Inferior parietal cortex (tissue), 1 donor: Measurements from ENCODE around the gene CYB5R2.
"Not testable (repeated sequence)": the region's sequence is repeated elsewhere in the genome, so short reads cannot be mapped to it uniquely, and the experiment has no call there.

Source experiments
- DNase-seq: peaks from one replicate; pipeline ENCODE4 v3.0.0-alpha.2; 2016; ENCODE audit errors: extremely low spot score

The CYB5R2 gene

DNA sequence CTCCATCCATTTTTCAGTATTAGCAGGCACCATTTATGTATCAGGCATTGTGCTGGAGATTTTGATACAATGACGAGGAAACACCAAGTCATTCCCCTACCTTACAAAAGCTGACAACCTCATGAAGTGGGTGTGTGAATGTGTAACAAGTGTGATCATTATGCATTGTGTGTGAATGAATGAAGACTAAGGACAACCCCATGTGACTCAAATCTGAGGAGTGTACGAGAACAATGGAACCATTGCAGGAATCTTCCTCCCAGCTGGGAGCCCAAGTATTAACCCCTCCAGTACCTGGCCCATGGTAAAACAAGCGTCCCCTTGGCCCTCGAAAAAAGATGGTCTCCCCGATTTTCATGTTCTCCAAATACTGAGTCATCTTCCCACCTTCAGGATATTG lies 4.4 kb downstream of the CYB5R2 start:
- peak; percentile 80 for DNase-seq

DNA sequence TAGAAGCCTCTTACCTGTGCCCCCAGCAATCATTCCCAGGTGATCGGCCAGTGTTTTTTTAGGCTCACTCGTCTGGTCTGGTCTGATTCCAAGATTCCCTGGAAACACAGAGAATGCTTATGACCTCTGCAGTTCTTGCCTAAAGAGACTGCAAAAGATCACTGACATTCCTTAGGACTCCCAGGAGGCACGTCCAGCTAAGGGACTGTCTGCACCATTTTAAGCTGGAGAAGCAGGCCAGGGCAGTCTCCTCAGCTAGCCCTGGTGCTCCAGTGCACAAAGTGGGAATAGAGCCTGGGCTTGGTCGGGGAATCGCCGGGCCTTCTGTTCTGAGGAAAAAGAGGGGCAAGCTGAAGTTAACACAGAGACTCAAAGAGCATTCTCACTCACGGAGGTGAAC lies 4.8 kb downstream of the CYB5R2 start:
- no peak for DNase-seq

DNA sequence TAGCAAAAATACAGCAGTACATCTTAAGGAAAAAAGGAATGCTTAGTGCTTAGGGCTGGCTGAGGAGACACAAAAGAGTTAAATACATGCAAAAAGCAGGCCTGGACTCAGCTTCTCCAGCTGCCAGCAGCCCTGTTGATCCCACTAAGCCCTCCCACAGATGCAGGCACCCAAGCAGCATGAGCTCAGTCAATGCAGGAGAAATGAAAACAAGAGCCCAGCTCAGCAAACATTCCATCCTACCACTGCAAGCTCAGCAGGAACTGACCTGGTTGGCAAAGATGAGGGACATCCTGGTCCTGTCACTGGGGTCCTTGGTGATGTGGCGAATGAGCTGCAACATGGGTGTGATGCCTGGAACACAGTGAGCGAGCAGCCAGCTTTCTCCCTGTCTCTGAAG lies 5.8 kb downstream of the CYB5R2 start:
- DNase-seq: no peak

DNA sequence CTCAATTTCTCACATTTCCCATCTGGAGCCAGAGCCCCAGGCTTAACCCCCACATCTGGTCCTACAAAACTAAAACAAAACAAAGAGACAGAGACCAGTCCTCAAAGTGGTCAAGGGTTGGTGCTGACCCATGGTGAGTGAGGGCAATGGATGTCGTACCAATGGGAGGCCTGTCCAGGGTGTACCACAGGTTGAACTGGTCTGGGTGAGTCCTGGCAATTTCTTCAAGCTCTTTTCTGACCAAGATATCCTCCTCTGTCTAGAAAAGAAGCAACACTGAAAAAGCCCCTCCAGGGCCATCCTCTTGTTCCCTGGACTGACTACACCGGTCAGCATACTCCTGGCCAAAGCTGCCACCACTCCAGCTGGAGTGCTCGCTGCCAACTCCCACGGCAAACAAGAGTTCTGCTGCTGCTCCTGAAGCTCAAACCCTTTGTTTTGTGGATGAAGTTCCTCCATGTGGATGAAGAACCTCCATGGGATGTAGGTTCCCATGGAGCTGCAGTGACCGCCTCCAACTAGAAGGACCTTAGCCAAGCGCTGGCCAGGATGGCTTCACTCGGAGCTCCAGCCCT lies 6.9 kb downstream of the CYB5R2 start:
- no peak for DNase-seq

DNA sequence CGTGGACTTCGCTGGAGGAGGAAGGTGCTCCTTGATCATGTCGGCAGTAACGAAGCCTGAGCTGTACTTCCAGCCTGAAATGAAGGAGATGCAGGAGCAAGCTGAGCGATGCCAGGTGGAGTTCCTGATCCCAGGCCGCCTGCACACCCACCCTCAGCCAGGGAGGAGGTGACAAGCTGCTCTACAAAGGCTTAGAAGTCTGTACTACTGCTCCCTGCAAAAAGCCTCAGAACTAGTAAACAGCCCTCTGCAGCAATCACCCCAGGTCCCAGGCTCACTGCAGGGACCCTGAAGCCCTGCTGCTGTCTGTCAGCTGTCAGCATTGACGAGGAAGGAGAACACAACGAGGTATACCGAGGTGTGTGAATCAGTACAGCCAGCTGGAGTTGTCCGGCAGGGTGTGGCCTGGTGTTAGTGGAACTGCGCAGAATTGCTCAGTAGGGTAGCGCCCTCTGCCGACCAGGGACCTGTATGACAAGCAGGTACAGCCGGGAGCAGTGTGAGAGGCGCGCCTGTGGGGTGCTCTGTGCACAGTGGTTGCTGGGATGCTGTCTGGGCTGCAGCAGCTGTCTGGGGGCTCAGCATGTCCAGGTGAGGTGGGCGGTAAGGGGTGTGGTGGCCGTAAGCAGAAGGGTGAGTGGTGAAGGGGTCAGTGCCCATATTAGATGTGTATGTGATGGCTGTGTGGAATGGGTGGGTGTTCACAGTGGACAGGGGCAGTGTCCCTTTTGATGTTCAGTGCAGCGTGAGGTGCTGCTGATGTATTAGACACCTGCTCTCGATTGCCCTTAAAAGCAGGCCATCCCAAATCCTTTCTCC lies 7.6 kb downstream of the CYB5R2 start:
- DNase-seq: peak; percentile 61

DNA sequence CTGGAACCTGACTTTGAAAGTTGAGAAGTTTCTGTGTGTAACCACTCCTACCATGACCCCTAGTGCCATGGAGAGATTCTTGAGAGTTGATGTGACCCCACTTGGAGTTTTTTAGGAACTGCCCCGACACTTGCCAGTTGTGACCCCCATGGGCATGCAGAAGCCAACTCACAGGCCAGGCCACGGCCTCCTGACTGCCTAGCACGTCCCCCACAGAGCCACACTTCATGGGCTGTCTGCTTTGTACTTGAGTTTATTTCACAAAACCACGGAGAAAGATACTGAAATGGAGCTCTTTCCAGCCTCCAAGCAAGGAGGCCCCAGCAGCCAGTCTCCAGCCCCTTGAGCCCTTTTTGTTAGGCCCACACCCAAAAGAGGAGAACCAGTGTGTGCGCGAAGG lies 8.4 kb downstream of the CYB5R2 start:
- no peak for DNase-seq

DNA sequence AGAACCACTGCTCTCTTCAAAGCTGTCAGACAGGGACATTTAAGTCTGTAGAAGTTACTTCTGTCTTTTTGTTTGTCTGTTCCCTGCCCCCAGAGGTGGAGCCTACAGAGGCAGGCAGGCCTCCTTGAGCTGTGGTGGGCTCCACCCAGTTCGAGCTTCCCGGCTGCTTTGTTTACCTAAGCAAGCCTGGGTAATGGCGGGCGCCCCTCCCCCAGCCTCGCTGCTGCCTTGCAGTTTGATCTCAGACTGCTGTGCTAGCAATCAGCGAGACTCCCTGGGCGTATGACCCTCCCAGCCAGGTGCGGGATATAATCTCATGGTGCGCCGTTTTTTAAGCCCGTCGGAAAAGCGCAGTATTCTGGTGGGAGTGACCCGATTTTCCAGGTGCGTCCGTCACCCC lies 9.8 kb downstream of the CYB5R2 start:
- not testable (repeated sequence) for DNase-seq

DNA sequence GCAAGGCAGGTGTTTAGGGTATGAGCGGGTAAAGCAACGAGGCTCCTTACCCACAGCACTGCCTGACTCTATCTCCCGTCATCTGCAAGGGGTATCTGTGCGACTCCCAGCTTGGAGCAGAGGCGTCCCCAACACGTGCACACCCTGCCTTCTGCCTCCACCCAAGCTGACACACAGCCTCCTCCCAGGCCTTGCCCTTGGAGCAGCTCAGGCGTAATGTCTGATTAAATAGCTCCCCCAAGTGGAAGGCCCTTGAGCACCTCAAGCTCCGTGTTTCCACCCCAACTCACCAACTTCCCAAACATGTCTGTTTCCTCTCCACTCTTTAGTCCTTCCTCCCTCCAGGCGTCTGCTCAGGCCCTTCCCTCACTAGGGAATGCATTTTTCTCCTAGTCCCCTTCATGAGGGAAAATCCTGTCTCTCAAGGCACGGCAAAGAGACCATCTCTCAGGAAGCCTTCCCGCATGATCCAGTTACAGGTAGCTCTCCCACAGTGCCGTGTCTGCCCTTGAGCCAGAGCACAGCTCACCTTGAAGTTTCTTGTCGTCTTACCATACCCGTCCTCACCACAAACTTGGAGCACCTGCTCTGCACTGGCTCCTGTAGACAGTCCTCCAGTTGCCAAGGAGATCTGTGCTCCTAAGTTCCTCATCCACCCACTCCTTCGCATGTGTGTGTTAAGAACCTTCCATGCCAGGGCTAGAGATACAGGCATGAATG lies 15.8 kb downstream of the CYB5R2 start:
- DNase-seq: peak; percentile 80

DNA sequence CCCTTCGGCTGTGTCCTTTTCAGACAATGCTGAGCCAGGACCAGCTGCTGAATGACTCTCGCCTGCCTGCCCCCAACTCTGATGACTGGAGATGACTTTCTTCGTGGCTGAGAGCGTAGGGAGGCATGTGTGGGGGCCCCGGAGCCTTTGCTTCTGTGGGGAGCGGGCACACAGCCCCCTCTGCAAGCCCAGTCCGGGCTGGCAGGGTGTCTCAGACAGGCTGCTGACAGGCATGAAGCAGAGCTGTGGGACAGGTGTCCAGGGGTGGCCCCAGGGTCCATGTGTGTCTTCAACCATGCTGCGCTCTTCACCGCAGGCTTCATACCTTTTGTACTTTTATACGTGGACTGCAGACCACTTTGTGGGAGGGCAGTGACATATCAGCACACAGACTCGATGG lies 16.6 kb downstream of the CYB5R2 start:
- DNase-seq: no peak

DNA sequence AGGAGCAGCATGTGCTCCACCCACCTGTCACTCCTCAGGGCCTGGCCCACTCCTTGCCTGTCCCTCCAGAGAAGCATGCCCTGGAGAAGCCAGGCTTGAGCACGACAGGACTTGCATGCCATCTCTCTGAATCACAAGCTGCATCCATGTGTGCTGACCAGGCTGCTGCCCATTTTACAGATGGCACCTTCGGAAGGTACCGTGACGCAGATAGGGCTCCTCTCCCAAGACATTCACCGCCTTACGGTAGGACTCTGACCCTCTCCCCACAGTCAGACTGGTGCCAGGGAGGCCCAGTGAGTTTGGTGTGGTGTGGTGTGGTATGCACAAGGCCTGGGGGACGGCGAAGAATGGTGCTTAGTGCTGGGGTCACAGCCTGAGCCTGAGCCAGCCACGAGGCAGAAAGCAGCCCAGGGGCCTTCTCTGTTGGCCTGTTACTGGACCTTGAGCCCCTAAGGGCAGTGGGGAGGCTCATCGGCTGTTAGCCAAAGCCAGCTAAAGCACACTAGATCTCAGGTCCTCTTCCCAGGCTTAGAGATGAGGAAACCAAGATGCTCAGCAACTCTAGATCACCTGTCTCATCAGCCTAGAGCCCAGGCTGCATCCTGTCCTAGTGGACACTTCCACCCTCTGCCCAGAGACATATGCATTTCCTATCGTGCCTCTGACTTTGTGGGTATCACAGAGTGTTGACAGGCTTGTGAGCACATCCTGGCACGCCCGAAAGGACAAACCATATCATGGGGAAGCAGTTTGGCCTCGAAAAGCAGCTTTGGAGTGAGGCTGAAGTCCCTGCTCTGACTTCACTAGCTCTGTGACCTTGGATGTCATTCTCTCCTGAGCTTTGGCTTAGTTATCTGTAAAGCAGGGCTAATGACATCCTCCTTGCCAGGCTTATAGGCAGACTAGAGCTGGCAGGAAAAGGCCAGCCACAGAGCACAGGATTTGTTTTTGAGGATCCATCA lies 17.8 kb downstream of the CYB5R2 start:
- no peak for DNase-seq

DNA sequence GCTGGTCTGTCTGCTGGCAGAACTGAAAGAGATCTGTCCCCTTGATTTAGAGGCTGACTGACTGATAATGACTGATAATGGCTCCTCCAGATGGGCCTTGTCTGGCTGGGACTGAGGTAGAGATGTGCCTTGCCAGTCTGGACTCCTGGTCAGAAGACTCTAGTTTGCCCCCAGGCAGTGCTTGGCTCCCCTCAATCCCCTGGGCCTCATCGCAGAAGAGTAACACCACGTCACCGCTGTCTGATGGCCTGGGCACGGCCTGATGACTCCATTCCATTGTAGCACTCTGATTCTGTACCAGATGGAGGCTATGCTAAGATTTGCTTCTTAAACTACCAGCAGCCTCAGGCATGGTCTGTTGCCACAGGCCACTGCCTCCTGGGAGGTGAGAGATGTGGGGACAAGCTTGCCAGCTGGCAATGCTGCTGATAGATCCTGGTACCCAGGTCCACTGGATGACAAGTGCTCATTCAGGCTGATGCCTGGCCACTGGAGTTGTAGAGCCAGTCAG lies 19.1 kb downstream of the CYB5R2 start:
- no peak for DNase-seq

DNA sequence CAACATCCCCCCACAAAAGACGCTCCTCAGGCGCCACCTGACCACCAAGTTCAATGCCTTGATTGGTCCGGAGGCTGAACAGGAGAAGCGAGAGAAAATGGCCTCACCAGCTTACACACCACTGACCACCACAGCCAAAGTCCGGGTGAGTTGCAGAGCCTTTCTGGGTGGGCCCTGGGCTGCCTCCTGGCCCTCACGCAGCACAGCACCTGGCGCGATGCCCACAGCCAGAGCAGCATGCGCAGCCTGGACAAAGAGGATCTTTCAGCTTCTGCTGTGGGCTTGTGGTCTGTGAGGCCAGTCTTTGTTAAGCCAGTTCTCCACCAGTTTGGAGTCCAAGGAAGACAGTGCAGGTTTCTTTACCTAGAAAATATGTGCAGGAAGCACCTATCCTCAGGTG lies 21.6 kb downstream of the CYB5R2 start:
- DNase-seq: peak; percentile 72

DNA sequence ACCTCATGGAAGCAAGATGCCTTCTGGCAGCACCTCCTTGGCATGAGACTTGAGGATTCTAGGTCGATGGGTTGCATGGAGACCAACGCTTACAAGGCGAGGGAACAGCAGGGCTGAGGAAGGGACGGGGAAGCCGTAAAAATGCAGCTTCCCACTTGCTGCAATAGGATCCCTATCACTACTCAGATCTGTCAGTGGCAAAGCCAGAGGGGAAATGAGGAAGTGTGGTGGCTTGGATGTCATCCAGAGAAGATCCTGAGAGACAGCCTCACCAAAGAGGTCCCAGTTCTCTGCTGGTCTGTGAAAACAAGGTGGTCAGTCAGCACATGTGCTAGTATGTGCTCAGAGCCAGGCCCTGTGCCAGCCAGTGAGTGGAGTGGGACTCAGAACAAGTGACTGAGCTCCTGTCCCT lies 22.2 kb downstream of the CYB5R2 start:
- DNase-seq: no peak

DNA sequence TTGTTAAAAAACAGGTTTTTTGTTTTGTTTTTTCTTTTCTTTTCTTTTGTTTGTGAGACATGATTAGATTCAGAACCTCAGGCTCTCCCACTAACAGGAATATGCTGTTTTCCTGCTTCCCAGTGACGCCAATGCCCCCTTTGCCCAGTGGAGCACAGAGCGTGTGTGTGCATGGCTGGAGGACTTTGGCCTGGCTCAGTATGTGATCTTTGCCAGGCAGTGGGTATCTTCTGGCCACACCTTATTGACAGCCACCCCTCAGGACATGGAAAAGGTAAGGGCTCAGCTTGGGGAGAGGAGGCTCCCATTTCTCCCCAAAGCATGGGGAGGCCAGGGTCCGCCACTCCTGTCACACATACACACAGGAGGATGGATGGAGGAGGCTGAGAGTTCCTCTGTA lies 25.0 kb downstream of the CYB5R2 start:
- DNase-seq: no peak

DNA sequence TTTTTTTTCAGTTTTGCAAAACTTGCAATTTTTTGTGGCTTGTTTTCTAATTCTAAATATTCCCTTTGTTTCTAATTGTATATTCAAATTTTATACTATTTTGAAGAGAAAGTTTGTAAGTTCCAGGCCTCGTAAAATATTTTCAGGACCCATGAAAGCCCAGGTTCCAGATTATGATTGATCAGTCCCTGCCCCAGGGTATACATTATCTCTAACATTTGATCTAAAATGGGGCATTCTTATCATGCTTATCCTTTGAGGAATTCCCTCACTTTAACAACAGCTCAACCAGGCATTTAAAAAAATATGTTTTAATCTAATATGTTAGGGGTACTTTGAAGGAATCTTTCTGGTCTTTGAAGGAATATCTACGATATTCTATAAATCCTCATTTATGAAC lies 26.4 kb downstream of the CYB5R2 start:
- no peak for DNase-seq

DNA sequence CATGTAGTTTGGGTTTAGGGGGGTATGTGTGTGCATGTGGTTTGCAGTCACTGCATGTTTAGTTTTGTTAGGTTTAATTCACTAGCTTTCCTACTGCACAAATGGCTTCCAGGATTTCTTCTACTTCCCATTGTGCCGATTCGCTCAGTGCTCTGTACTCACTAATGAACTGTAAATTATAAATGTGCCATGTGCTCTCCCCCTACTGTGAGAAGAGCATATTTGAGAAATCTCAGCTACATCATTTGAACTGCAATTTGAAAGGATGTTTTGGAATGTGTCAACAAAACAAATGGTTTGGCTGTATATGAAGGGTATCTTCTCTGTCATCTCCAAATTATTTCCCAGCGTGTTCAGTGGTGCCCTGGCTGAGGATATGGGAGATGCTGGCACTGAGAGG lies 28.1 kb downstream of the CYB5R2 start:
- no peak for DNase-seq

DNA sequence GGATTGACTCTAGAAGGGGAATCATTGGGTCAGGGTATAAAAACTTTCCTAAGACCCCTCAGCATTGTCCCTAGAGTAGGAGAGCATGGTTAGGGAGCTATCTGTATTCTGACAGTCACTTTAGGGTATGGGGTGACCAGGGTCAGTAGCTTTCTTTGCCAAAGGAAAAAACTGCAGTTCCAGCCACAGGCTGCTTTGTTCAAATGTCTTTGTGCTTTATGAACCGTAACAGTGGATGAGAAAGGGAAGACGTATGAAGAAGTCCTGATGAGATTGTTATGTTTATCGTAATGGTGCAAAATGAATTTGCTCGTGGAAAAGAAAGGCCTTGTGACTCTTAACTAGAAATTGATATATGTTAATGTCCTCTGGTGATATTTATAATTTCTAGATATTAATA lies 30.0 kb downstream of the CYB5R2 start:
- DNase-seq: no peak

DNA sequence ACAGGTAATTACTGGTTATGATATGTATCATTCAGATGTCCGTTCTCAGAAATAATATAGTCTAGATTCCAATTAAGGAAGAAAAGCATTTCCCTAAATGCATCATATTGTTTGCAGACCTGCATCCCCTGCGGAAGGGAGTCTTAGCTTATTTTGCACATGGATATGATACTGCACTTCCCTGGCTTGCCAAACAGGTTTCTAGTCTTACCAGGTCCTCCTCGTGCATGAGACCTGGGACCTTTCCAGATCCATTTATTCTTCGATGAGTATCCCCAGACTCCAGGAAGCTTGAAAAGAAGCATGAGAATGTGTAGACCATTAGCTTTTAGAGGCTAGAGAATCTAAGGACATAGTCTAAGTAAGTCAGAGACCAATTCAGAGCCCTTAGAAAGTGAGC lies 30.6 kb downstream of the CYB5R2 start:
- DNase-seq: no peak

DNA sequence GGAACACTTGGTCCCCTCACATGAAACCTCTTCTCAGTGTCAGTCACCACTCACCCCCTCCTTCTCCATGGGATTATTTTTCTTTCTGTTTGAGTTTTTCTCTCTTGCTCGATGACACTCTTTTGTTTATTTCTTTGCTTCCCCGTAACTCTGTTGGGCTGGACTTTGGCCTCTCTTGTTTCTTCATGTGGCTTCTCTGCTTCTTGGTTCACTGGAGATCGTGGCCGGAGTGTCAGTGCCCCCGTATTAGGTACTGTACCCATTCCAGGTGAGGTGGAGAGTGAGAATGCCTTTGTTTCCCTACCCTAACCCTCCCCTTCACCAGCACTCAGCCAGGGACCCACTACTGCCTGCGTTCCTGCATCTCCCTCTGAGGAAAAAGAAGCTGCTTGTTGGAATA lies 32.5 kb downstream of the CYB5R2 start:
- no peak for DNase-seq

DNA sequence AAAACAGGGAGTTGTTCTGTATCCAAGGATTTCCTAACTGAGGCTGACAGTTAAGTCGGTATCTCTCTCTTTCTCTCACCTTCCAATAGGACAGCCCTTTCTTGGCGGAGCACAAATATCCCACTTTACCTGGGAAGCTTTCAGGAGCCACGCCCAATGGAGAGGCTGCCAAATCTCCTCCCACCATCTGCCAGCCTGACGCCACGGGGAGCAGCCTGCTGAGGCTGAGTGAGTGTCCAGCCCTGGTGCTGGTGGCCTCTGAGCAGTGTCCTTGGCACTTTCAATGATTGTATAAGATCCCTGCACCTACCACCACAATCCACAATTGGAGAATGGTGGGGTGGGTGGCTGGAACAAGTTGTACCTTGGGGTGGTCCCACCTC lies 33.7 kb downstream of the CYB5R2 start:
- no peak for DNase-seq

DNA sequence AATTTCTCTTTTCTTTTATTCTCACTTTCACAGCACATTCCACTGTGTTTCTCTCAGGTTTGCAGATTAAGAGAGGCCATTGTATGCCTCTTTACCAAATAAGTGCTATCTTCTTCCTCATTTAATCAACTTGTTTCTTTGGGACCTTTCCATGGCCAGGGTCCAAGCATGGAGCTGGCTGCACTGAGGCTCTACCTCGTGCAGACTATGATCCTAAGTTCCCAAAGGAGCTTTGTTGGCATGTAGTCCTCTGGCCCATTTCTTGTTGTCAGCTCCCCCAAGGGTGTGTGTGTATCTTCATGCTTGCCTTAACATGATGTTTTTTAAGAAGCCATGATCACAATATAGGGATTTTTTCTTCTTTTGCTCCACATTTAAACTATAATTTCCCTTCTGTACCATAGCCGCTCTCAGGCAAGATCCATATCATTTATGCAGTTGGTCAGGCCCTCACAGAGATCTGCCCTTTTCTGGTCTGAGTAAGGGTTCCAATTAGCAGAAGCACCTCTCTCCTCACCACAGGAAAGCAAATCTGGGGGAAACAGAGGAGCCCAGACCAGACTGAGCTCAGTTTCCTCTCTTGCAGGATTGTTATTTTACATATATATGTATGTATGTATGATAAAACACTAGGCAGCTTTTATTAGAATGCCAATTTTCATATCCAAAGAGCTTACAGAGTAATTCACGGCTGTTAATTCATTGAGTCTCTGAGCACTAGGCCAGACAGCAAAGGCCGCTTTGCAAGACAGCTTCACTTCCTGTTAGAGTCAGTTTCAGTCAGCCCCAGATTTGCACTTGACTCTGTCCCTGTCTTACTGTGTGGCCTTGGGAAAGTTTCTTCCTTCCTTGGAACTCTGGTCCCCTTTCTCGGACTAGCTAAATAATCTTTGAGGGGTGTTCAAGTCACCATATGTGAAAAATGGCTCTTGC lies 34.3 kb downstream of the CYB5R2 start:
- DNase-seq: no peak
